Activated naive CD4-positive, alpha-beta T cell treated with Interleukin-2 at 50 U/mL for 16 hours (primary cell): Measurements from ENCODE around the gene SEMA4F.

Experiments used
- DNase-seq: peaks from one replicate; pipeline ENCODE4 v3.0.0-alpha.2; 2020

Gene SEMA4F

GRCh38 chr2:74668087-74668486 is 14.0 kb downstream of the SEMA4F start:
- DNase-seq: no peak

DNA sequence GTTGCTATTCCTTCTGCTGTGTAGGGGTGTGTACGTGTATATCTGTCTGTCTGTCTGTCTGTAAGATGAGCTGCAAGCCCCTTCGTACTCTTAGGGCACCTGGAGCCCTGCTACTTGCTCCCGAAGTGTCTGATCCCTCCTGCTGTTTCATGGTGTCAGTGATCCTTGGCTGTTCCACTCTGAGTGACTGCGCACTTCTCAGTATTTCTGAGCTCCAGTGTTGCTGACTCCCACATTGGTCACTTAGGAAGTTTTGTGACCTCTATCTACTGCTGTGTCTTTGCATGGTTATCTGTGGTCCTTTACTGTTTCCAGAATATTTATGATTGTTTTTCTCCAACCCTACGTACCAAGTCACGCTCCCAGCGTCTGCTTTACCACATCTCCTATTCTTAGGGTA is 16.2 kb downstream of the SEMA4F start:
- DNase-seq: no peak

- no peak for DNase-seq
Measured at GRCh38 chr2:74671479-74671878, 17.4 kb downstream of the SEMA4F start.

DNA sequence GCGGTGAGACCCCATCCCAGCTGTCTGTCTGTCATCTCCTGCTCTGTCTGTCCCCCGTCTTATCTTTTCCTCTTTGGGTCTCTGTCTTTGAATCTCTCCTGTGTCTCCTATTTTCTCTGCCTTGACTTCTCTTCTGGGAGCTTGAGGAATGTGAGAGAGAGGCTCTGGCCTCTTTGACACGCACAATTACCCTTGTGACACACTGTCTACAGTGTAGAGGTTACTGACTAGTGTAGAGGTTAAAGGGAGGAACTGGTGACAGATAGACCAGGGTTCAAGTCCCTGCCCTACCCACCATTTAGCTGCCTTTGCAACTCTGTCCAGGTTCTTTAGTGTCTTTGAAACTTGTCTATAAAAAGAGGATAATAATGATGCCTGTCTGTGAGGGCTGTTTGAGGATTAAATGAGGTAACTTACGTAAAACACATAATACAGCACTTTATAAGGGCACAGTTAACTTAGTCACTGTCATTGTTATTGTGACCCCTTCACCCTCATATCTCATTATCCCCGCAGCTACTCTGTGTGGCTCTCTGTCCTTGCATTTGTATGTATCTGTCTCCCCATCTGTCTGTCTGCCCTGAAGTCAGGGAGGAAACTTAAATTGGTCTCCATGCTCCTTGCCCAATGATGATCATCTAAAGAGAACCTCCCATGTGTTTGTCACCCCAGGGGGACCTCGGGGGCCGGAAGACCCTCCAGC is 19.9 kb downstream of the SEMA4F start:
- DNase-seq: no peak

DNA sequence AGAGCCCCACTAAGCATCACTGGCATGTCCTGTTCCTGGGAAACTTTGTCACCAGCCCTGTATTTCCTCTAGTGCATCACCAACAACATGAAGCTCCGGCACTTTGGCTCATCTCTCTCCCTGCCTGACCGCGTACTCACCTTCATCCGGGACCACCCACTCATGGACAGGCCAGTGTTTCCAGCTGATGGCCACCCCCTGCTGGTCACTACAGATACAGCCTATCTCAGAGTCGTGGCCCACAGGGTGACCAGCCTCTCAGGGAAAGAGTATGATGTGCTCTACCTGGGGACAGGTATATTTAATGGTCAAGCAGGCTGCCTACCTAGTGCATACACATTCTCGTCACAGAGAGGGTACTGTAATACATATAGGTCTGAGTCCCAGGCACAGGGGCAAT is 21.0 kb downstream of the SEMA4F start:
- no peak for DNase-seq

DNA sequence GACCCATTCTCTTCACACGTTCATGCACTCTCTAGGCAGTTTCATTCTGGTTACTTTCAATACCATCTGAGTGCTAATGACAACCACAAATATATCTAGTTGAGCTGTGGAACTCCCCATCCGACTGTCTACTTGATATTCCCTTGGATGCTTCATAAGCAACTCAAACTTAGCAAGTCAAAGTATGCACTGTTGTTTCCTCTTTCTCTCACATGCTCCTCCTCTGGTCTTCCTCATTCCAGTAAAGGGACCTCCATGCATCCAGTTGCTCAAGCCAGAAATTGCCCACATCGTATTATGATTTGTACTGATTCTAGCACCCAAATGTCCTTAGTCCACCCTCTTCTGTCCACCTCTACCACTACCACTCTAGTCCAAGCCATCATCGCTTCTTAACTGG is 22.3 kb downstream of the SEMA4F start:
- DNase-seq: no peak

- no peak for DNase-seq
Measured at GRCh38 chr2:74679615-74680014, 25.6 kb downstream of the SEMA4F start.

DNA sequence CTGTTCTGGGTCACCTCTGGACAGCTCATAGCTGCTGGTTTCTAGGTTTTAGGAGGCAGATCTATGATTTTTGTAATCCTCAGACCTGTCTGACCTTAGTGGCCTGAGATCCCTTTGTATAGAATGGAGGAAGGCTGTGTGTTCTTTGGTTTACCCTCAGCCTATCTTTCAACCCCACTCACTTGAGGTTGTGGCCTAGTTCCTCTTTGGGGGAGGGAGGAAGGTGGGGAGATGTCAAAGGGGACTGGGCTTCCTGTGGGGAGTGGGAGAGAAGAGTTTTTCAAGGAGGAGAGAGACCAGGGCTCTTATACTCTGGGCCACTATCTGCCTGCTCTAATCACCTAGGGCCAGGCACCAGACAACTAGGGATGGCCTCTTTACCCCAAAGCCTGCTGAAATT is 28.5 kb downstream of the SEMA4F start:
- DNase-seq: no peak

DNA sequence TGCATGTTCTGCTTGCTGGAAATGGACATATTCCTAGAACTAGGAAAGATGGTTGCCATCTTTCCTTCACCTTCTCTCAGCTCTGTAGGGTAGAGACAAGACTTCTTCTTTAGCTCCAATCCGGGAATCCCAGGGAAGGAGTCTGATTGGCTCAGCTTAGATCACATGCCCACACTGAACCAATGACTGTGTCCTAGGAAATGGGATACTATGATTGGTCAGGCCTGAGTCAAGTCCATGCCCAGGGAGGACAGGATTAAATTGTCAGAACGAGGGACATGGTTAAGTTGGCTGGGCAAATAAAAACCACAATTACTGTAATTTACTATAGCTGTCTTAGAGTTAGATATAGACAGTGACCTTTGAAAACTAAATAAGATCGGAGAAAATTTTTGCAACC is 31.4 kb downstream of the SEMA4F start:
- no peak for DNase-seq

- no peak for DNase-seq
Measured at GRCh38 chr2:74688881-74689280, 34.8 kb downstream of the SEMA4F start.

DNA sequence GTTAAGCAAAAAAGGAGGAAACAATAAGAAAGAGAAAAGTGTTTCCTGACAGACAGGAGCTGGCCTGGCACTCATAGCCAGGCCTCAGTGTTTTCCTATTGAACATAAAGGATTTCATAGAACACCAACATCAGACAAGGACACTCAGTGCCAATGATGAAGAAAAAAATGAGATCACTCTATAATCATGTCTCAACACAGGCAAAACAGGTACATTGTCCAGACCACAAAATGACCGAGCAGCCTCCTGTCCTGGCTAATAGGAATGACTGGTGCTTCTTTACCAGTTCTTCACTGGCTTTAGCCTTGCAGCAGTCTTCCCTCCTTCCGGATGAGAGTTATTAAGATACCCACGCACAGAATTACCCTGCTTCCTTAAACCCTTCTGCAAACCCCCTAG is 35.6 kb downstream of the SEMA4F start:
- DNase-seq: no peak

GRCh38 chr2:74690571-74690970 is 36.5 kb downstream of the SEMA4F start:
- DNase-seq: no peak

DNA sequence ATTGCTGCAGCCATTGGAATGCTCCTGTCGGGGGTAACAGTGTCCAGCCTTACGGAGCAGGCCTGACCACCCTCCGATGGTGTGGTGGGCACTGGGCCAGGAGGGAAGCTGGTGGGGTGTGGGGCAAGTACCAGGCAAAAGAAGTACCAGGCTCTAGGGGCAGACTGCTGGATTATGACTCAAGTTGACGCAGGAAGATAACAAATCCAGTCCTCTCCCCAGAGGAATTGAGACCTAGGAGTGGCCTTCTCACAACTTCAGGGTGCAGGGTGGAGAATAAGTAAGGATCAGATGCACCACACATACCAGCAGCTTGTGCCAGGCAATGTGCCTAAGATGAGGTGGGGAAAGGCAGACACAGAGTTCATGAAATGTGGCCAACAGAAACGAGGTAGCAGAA is 37.9 kb downstream of the SEMA4F start:
- DNase-seq: no peak

DNA sequence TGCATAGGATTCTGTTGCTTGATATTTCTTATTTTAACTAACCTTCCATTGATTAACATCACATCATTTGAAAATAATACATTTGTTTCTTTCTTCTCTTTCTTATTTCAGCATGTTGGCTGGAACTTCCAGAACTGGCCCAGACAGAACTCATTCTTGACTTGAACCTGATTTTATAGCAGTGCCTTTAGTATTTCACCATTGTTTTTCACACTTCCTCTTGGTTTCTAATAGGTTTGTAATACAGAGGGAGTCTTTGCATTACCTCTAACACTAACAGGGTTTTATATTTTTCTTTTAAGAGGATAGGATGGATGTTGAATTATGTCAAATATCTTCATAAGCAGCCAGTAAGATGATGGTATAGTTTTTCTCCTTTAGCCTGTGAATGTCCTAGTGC is 39.2 kb downstream of the SEMA4F start:
- DNase-seq: no peak

GRCh38 chr2:74693668-74694067 is 39.6 kb downstream of the SEMA4F start:
- DNase-seq: no peak

DNA sequence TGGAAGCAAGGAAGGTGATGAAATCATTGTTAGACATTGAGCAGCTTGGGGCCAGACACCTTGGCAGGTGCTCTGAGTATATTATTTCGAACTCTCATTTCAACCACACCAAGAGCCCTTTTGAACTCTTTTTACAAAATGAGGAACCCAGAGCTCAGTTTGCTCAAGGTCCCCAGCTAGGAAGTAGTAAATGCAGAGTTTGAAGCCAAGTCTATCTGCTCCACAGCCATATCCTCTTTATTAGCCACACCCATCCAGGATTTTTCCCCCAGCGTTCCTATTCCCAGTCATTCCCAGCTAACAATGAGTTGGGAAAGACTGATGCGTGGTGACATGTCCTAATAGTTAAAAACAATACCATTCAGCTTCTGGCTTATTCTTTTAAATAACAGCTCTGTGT is 40.2 kb downstream of the SEMA4F start:
- DNase-seq: no peak

- DNase-seq: no peak
Measured at GRCh38 chr2:74695663-74696062, 41.6 kb downstream of the SEMA4F start.

GRCh38 chr2:74696829-74697228 is 42.8 kb downstream of the SEMA4F start:
- no peak for DNase-seq

- DNase-seq: no peak
Measured at GRCh38 chr2:74700643-74701372, 46.8 kb downstream of the SEMA4F start.

- no peak for DNase-seq
Measured at GRCh38 chr2:74702001-74702715, 48.1 kb downstream of the SEMA4F start.

- no peak for DNase-seq
Measured at GRCh38 chr2:74703373-74703772, 49.3 kb downstream of the SEMA4F start.

- DNase-seq: no peak
Measured at GRCh38 chr2:74704216-74704615, 50.2 kb downstream of the SEMA4F start.

GRCh38 chr2:74706741-74707140 is 52.7 kb downstream of the SEMA4F start:
- DNase-seq: no peak

DNA sequence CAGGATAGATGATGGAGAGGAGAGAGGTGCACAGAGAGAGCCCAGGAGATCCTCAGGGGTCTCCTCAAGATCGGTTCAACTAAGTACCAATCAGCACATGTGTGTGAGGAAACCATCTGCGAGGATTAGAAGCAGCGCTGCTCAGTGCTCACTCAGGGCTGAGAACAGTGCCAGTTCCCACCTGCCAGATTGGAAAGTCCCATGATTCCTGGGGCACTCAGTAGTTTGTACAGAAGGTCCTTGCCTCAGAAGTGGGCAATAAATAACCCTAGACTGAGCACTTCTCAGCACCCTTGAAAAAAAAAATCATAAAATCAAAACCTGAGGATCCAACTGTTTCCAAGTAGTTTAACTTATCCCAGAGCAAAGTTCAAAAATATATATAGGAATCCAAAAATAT is 53.8 kb downstream of the SEMA4F start:
- DNase-seq: no peak
